ENCODE results near the gene PRDM16.

DNA sequence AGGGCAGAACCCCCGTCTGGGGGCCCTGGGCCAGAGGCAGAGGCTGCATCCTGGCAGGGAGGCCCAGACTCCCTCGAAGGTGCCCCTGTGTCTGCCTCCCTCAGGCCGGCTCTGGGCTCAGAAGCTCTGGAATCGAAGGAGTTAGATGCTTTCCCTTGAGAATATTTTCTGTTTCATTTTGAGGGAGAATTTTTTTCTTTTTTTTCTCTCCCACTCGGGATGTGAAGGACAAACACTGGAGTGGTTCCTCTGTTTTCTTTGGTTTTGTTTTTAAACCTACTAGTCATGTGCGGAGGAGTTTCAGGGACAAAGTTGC is 44.7 kb downstream of the PRDM16 start:
- TF ChIP-seq, protein P1, sequence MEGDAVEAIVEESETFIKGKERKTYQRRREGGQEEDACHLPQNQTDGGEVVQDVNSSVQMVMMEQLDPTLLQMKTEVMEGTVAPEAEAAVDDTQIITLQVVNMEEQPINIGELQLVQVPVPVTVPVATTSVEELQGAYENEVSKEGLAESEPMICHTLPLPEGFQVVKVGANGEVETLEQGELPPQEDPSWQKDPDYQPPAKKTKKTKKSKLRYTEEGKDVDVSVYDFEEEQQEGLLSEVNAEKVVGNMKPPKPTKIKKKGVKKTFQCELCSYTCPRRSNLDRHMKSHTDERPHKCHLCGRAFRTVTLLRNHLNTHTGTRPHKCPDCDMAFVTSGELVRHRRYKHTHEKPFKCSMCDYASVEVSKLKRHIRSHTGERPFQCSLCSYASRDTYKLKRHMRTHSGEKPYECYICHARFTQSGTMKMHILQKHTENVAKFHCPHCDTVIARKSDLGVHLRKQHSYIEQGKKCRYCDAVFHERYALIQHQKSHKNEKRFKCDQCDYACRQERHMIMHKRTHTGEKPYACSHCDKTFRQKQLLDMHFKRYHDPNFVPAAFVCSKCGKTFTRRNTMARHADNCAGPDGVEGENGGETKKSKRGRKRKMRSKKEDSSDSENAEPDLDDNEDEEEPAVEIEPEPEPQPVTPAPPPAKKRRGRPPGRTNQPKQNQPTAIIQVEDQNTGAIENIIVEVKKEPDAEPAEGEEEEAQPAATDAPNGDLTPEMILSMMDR (IDR thresholded peaks at IDR 0.05): no peak
- TF ChIP-seq POLR2A (IDR thresholded peaks at IDR 0.05): no peak
